SK-N-SH (cell line): Measurements from ENCODE around the gene DNASE2. TPM values are rescaled to one million over a fixed set of nuclear protein-coding genes. Genes with fewer than 3 reads are reported as not detected.

Experiments used
- CTCF ChIA-PET: fragments of 300-600, 350-600 bp; formaldehyde crosslinking; extraction: SDS; loops from one replicate; lab custom pipeline; 2021; lab: Yijun Ruan, JAX
- POLR2A ChIA-PET: fragments of 350-600 bp; sonication (Branson Sonifier 250); formaldehyde crosslinking; extraction: SDS; loops from one replicate; lab custom pipeline; 2020; ENCODE audit warnings: antibody characterized with exemption, inconsistent platforms; lab: Yijun Ruan, JAX
- DNase-seq: peaks from one replicate; pipeline ENCODE4 v3.0.0; 2012
- H2AFZ ChIP-seq: fragments of 200-600 bp; sonication (generic); 2 replicates; pipeline ENCODE4 v1.8.1; 2016; ENCODE audit warnings: antibody characterized with exemption, mild to moderate bottlenecking, low read depth
- H3F3A ChIP-seq: fragments of 200-600 bp; sonication (generic); replicated peaks from 2 replicates; pipeline ENCODE3; 2016; ENCODE audit warnings: antibody characterized with exemption, mild to moderate bottlenecking; ENCODE audit not compliant: insufficient read depth
- H3K27ac ChIP-seq, 2 experiments: fragments of 200-500 bp in 1 of 2; fragments of 200-600 bp in 1 of 2; sonication (Bioruptor generic) in 1 of 2; sonication (generic), shearing (Covaris generic) in 1 of 2; 2 replicates each; pipeline versions ENCODE4 v1.5.1 to v1.6.1; 2014 to 2016; ENCODE audit warnings: low read depth in 2 of 2, inconsistent platforms in 1 of 2, low read length in 1 of 2, mild to moderate bottlenecking in 1 of 2, mixed read lengths in 1 of 2
- H3K27me3 ChIP-seq: fragments of 200-600 bp; sonication (generic), shearing (Covaris generic); 2 replicates; pipeline ENCODE4 v1.6.1; 2016; ENCODE audit warnings: mixed run types; ENCODE audit not compliant: insufficient read depth
- H3K36me3 ChIP-seq, 2 experiments: fragments of 200-500 bp in 1 of 2; fragments of 200-600 bp in 1 of 2; sonication (Bioruptor generic) in 1 of 2; sonication (generic) in 1 of 2; replicated peaks in 1 of 2; 2 replicates each; pipeline versions ENCODE3 to v1.5.1; 2014 to 2016; ENCODE audit warnings: low read length in 1 of 2, mild to moderate bottlenecking in 1 of 2; ENCODE audit not compliant: insufficient read depth in 2 of 2, control insufficient read depth in 1 of 2
- H3K4me1 ChIP-seq, 2 experiments: fragments of 200-500 bp in 1 of 2; fragments of 200-600 bp in 1 of 2; sonication (Bioruptor generic) in 1 of 2; sonication (generic), shearing (Covaris generic) in 1 of 2; 2 replicates each; pipeline versions ENCODE4 v1.5.1 to v1.6.1; 2014 to 2016; ENCODE audit warnings: low read depth in 1 of 2, low read length in 1 of 2, mixed run types in 1 of 2; ENCODE audit not compliant: insufficient read depth in 2 of 2, control insufficient read depth in 1 of 2
- H3K4me2 ChIP-seq: fragments of 200-600 bp; sonication (generic), shearing (Covaris generic); 2 replicates; pipeline ENCODE4 v1.6.1; 2017; ENCODE audit warnings: mixed run types
- H3K4me3 ChIP-seq, 2 experiments: fragments of 200-500 bp in 1 of 2; fragments of 200-600 bp in 1 of 2; sonication (Bioruptor generic) in 1 of 2; sonication (generic), shearing (Covaris generic) in 1 of 2; 2 replicates each; pipeline versions ENCODE4 v1.5.1 to v1.8.1; 2014 to 2016; ENCODE audit warnings: low read depth in 2 of 2, inconsistent platforms in 1 of 2, low read length in 1 of 2, mild to moderate bottlenecking in 1 of 2, mixed read lengths in 1 of 2, moderate library complexity in 1 of 2
- H3K79me2 ChIP-seq: fragments of 200-600 bp; sonication (generic); 2 replicates; pipeline ENCODE4 v1.8.1; 2017; ENCODE audit warnings: mild to moderate bottlenecking; ENCODE audit not compliant: insufficient read depth
- H3K9ac ChIP-seq: fragments of 200-600 bp; sonication (generic); 2 replicates; pipeline ENCODE4 v1.6.1; 2017; ENCODE audit warnings: mixed run types
- H3K9me2 ChIP-seq: fragments of 200-600 bp; sonication (generic); 2 replicates; pipeline ENCODE4 v1.6.1; 2017; ENCODE audit warnings: mixed run types
- H3K9me3 ChIP-seq: fragments of 200-600 bp; sonication (generic); 2 replicates; pipeline ENCODE4 v1.6.1; 2017; ENCODE audit warnings: mixed run types, mild to moderate bottlenecking, moderate library complexity
- H4K20me1 ChIP-seq: fragments of 200-600 bp; sonication (generic); 2 replicates; pipeline ENCODE4 v1.6.1; 2017; ENCODE audit warnings: mild to moderate bottlenecking, mixed run types; ENCODE audit not compliant: insufficient read depth
- EP300 ChIP-seq, 2 experiments: IDR thresholded peaks; 2 replicates each; pipeline versions ENCODE4 v1.4.0 to v1.6.1; 2012; ENCODE audit warnings: borderline replicate concordance in 1 of 2, low read depth in 1 of 2, low read length in 1 of 2
- GATA2 ChIP-seq: sonication (generic); formaldehyde crosslinking; IDR thresholded peaks from 2 replicates; pipeline ENCODE4 v1.5.0; 2020; ENCODE audit warnings: mild to moderate bottlenecking, missing genetic modification reagents
- JUND ChIP-seq: IDR thresholded peaks from 2 replicates; pipeline ENCODE4 v1.4.0; 2012
- NFIC ChIP-seq: IDR thresholded peaks from 2 replicates; pipeline ENCODE4 v1.4.0; 2012; ENCODE audit warnings: borderline replicate concordance
- NRF1 ChIP-seq: IDR thresholded peaks from 2 replicates; pipeline ENCODE4 v1.6.1; 2012; ENCODE audit warnings: low read depth, mild to moderate bottlenecking, low read length
- RAD21 ChIP-seq: IDR thresholded peaks from 2 replicates; pipeline ENCODE4 v1.6.1; 2012; ENCODE audit warnings: mild to moderate bottlenecking, low read length
- REST ChIP-seq: IDR thresholded peaks from 2 replicates; pipeline ENCODE4 v1.6.1; 2012; ENCODE audit warnings: mild to moderate bottlenecking, low read depth, low read length, moderate library complexity
- SIN3A ChIP-seq: IDR thresholded peaks from 2 replicates; pipeline ENCODE4 v1.6.1; 2012; ENCODE audit warnings: low read depth, mild to moderate bottlenecking, low read length, moderate library complexity, borderline replicate concordance
- USF1 ChIP-seq: IDR thresholded peaks from 2 replicates; pipeline ENCODE4 v1.4.0; 2012; ENCODE audit warnings: low read depth, borderline replicate concordance
- WGBS: methylation state at CpG from one replicate; pipeline ENCODE4 v1.1.6; 2017; ENCODE audit warnings: low lambda C conversion rate; 5-methylcytosine and 5-hydroxymethylcytosine counted together
- polyA plus RNA-seq, 3 experiments: library from polyadenylated mRNA; depleted of rRNA; stranded (reverse); fragments of >200 nt; gene quantifications; 2 replicates each; pipeline ENCODE4 v1.2.3, GENCODE V29; 2012

The DNASE2 gene
- polyA plus RNA-seq, 1 of the 3 experiments (the other 2 are of a cell fraction), result 29.8 TPM

GRCh38 chr19:12866416-12867119, 14.7 kb downstream of the DNASE2 start:
- TF ChIP-seq EP300 (IDR thresholded peaks at IDR 0.05; ENCODE audit: borderline replicate concordance in 1 of 2, low read depth in 1 of 2, low read length in 1 of 2) (no peak), USF1 (no peak), JUND (no peak), GATA2 (CRISPR knock-in tag) (no peak), NRF1 (no peak), RAD21 (no peak), NFIC (no peak), REST (no peak)
- 93% methylated on average over 25 of the region's 29 CpGs for WGBS
- CTCF ChIA-PET, result interaction anchor here (7.9 kb wide), 1 partner anchor 19 kb away, joined by 69 read pairs; no protein-coding TSS in a partner anchor

GRCh38 chr19:12865746-12866415, 15.4 kb downstream of the DNASE2 start:
- Histone ChIP-seq H3K27ac (no peak overlapping the region), H3K9me2 (no peaks in the 10 kb centered on the region), H2AFZ (no peak overlapping the region), H3K4me3 (no peak overlapping the region), H3K36me3 (no peaks in the 10 kb centered on the region), H4K20me1 (no peaks in the 10 kb centered on the region), H3K27me3 (no peaks in the 10 kb centered on the region), H3K9ac (no peak overlapping the region), H3K9me3 (no peaks in the 10 kb centered on the region), H3F3A (peaks cover 4% of the 10 kb centered on the region), H3K79me2 (no peaks in the 10 kb centered on the region), H3K4me2 (no peak overlapping the region), H3K4me1 (no peaks in the 10 kb centered on the region)
- CTCF ChIA-PET, result interaction anchor here (1.0 to 7.9 kb wide), 2 partner anchors 19 to 40 kb away, joined by 3 to 69 read pairs; no protein-coding TSS in a partner anchor
- DNase-seq, result no peak
- no peak for TF ChIP-seq SIN3A
- POLR2A ChIA-PET, result interaction anchor here (1.0 kb wide), 1 partner anchor 11 kb away, joined by 4 read pairs; no protein-coding TSS in a partner anchor
- 89% methylated on average over 12 of the region's 19 CpGs for WGBS

More at GRCh38 chr19:12866416-12867119, 14.7 kb downstream of the DNASE2 start:
- peaks cover 4% of the 10 kb centered on the region for H3F3A ChIP-seq
- H2AFZ ChIP-seq, result no peak overlapping the region
- no peak overlapping the region for H3K9ac ChIP-seq
- no peaks in the 10 kb centered on the region for H3K4me1 ChIP-seq
- no peak overlapping the region for H3K4me3 ChIP-seq
- no peaks in the 10 kb centered on the region for H3K36me3 ChIP-seq
- H3K27me3 ChIP-seq, result no peaks in the 10 kb centered on the region
- no peaks in the 10 kb centered on the region for H3K9me3 ChIP-seq
- no peak overlapping the region for H3K4me2 ChIP-seq
- no peaks in the 10 kb centered on the region for H3K9me2 ChIP-seq
- H4K20me1 ChIP-seq, result no peaks in the 10 kb centered on the region
- no peaks in the 10 kb centered on the region for H3K79me2 ChIP-seq
- POLR2A ChIA-PET, result interaction anchor here (1.0 kb wide), 1 partner anchor 11 kb away, joined by 4 read pairs; no protein-coding TSS in a partner anchor
- no peak for DNase-seq
- no peak overlapping the region for H3K27ac ChIP-seq
